GM12878 (cell line): Measurements from ENCODE around the gene ARMC10. TPM values are rescaled to one million over a fixed set of nuclear protein-coding genes. Genes with fewer than 3 reads are reported as not detected.

ENCODE experiments used
- ATAC-seq: fragments of 200-7000 bp; cut with Tn5 transposase; 3 replicates; pipeline ENCODE4 v1.9.1; 2020; ENCODE audit warnings: mild to moderate bottlenecking, moderate library complexity
- BruUV-seq: library from RNA; stranded (reverse); fragments of 400-500 nt; replicated peaks from 2 replicates; lab custom pipeline; 2021; lab: Mats Ljungman, UMichigan
- CTCF ChIA-PET: fragments of 300-600 bp; sonication (Branson Sonifier 250); formaldehyde crosslinking; extraction: SDS; loops from one replicate; lab custom pipeline; 2021; ENCODE audit warnings: inconsistent platforms; lab: Yijun Ruan, JAX
- POLR2A ChIA-PET: fragments of 350-600 bp; formaldehyde crosslinking; extraction: SDS; loops from one replicate; lab custom pipeline; 2021; ENCODE audit warnings: inconsistent platforms; lab: Charles Lee
- RAD21 ChIA-PET: fragments of 300-600 bp; sonication (Branson Sonifier 250); formaldehyde crosslinking; loops from one replicate; lab custom pipeline; 2023; ENCODE audit warnings: antibody characterized with exemption; ENCODE audit not compliant: unreplicated experiment; lab: Charles Lee
- SMC1A ChIA-PET: fragments of 300-600 bp; sonication (Branson Sonifier 250); formaldehyde crosslinking; loops from one replicate; lab custom pipeline; 2023; ENCODE audit not compliant: unreplicated experiment, uncharacterized antibody; lab: Charles Lee
- DNase-seq: peaks from one replicate; pipeline ENCODE4 v3.0.0-alpha.2; 2011; ENCODE audit warnings: low read depth, low spot score
- FAIRE-seq: peaks from 3 replicates; lab custom pipeline; 2011; peaks lifted over from hg19 to GRCh38; lab: Jason Lieb, UNC
- H2AFZ ChIP-seq: 2 replicates; pipeline ENCODE4 v1.6.0; 2011; ENCODE audit warnings: low read depth, low read length, control low read depth; ENCODE audit not compliant: control insufficient read depth
- H3K27ac ChIP-seq: 2 replicates; pipeline ENCODE4 v1.5.1; 2011; ENCODE audit warnings: control low read depth; ENCODE audit not compliant: control insufficient read depth, insufficient read depth
- H3K27me3 ChIP-seq, 2 experiments: replicated peaks in 1 of 2; 2 replicates each; pipeline versions ENCODE4 v1.6.0 to v1.6.1; 2011; ENCODE audit warnings: low read length in 1 of 2; ENCODE audit not compliant: control insufficient read depth in 2 of 2, insufficient read depth in 2 of 2
- H3K36me3 ChIP-seq, 2 experiments: 2 replicates each; pipeline ENCODE4 v1.5.1; 2011; ENCODE audit warnings: low read length in 1 of 2; ENCODE audit not compliant: control insufficient read depth in 2 of 2, insufficient read depth in 2 of 2
- H3K4me1 ChIP-seq: 2 replicates; pipeline ENCODE4 v1.6.1; 2011; ENCODE audit warnings: mild to moderate bottlenecking, low read length, moderate library complexity, mixed read lengths; ENCODE audit not compliant: control insufficient read depth, insufficient read depth
- H3K4me2 ChIP-seq: 2 replicates; pipeline ENCODE4 v1.6.0; 2011; ENCODE audit warnings: control low read depth; ENCODE audit not compliant: control insufficient read depth, insufficient read depth
- H3K4me3 ChIP-seq: fragments of 200-600 bp; sonication (generic); 2 replicates; pipeline ENCODE4 v1.5.1; 2016
- H3K79me2 ChIP-seq: 2 replicates; pipeline ENCODE4 v1.6.0; 2011; ENCODE audit warnings: low read length; ENCODE audit not compliant: control insufficient read depth, insufficient read depth
- H3K9ac ChIP-seq: 2 replicates; pipeline ENCODE4 v1.8.0; 2011; ENCODE audit warnings: low read length, control low read depth, mixed read lengths; ENCODE audit not compliant: control insufficient read depth, insufficient read depth
- H3K9me3 ChIP-seq: replicated peaks from 3 replicates; pipeline ENCODE4 v1.5.1; 2011; ENCODE audit warnings: mild to moderate bottlenecking, low read length; ENCODE audit not compliant: control insufficient read depth, insufficient read depth
- H4K20me1 ChIP-seq: 2 replicates; pipeline ENCODE4 v1.6.0; 2011; ENCODE audit not compliant: control insufficient read depth, insufficient read depth
- ASH2L ChIP-seq: fragments of 300-600, 200-600 bp; sonication (generic); IDR thresholded peaks from 2 replicates; pipeline ENCODE4 v1.6.1; 2017; ENCODE audit warnings: low read depth, mild to moderate bottlenecking, borderline replicate concordance
- ATF7 ChIP-seq: fragments of 450-650 bp; IDR thresholded peaks from 2 replicates; pipeline ENCODE4 v1.6.1; 2016; ENCODE audit warnings: low read depth, mild to moderate bottlenecking
- BMI1 ChIP-seq: fragments of 450-650 bp; IDR thresholded peaks from 2 replicates; pipeline ENCODE4 v1.6.1; 2016; ENCODE audit warnings: mild to moderate bottlenecking, moderate library complexity, borderline replicate concordance
- EP300 ChIP-seq, 2 experiments: fragments of 150-350 bp in 1 of 2; IDR thresholded peaks; 2 replicates each; pipeline ENCODE4 v1.6.1; 2011 to 2012; ENCODE audit warnings: low read depth in 2 of 2, low read length in 2 of 2, borderline replicate concordance in 1 of 2, improper control_type of control experiment in 1 of 2, inconsistent platforms in 1 of 2; ENCODE audit not compliant: control insufficient read depth in 1 of 2
- ESRRA ChIP-seq: IDR thresholded peaks from 2 replicates; pipeline ENCODE4 v1.6.1; 2012; ENCODE audit warnings: mild to moderate bottlenecking, low read length, improper control_type of control experiment
- FOXM1 ChIP-seq: IDR thresholded peaks from 2 replicates; pipeline ENCODE4 v1.6.1; 2012; ENCODE audit warnings: low read depth, mild to moderate bottlenecking, inconsistent platforms, low read length, moderate library complexity
- NR2F1 ChIP-seq: fragments of 450-650 bp; conservative IDR thresholded peaks from 2 replicates; pipeline ENCODE4 v1.6.1; 2017; ENCODE audit warnings: mild to moderate bottlenecking
- SIN3A ChIP-seq: IDR thresholded peaks from 2 replicates; pipeline ENCODE4 v1.6.1; 2012; ENCODE audit warnings: low read depth, low read length, improper control_type of control experiment
- YBX1 ChIP-seq: fragments of 450-650 bp; IDR thresholded peaks from 2 replicates; pipeline ENCODE4 v1.6.1; 2016; ENCODE audit warnings: antibody characterized with exemption
- ZNF274 ChIP-seq: IDR thresholded peaks from one replicate; pipeline ENCODE4 v1.8.0; 2011; ENCODE audit not compliant: insufficient read length, insufficient read depth
- WGBS: methylation state at CpG from one replicate; pipeline ENCODE4 v1.1.6; 2016; ENCODE audit warnings: low lambda C conversion rate; ENCODE audit not compliant: insufficient replicate concordance, insufficient coverage; ENCODE audit errors: missing lambda C conversion rate; 5-methylcytosine and 5-hydroxymethylcytosine counted together
- in situ Hi-C: fragments of 300-500 bp; cut with MboI; formaldehyde crosslinking; loops from 9 replicates; pipeline ENCODE4 v1.14.3; 2018; ENCODE audit warnings: mixed read lengths
- intact Hi-C: fragments of 100-400 bp; cut with micrococcal nuclease; formaldehyde crosslinking; loops from one replicate; pipeline ENCODE4 v1.14.2; 2022; ENCODE audit not compliant: unreplicated experiment
- polyA plus RNA-seq, 11 experiments: library from polyadenylated mRNA; depleted of rRNA in 4 of 11; unstranded in 6 of 11; stranded (reverse) in 5 of 11; fragments of >200 nt; fragmentation: Nextera tagmentation in 4 of 11; fragmentation: Illumina TruSeq in 1 of 11; extraction: Ambion mirVana in 4 of 11; extraction: Trizol in 1 of 11; gene quantifications; 1 replicate in 1 of 11; 2 replicates in 10 of 11; pipeline versions ENCODE4 v1.2.1 to v1.2.3, GENCODE V29; 2011 to 2016; ENCODE audit warnings: inconsistent platforms in 2 of 11, missing spikeins in 2 of 11, low read depth in 1 of 11
- total RNA-seq, 4 experiments: library from RNA; depleted of rRNA in 3 of 4; stranded (reverse); fragments of >200 nt in 3 of 4; fragmentation: Illumina TruSeq in 1 of 4; extraction: Trizol in 1 of 4; gene quantifications; 2 replicates each; pipeline versions ENCODE4 v1.2.1 to v1.2.3, GENCODE V29; 2013 to 2021
- TF ChIP-seq, protein P1 (sequence below): fragments of 450-650 bp; IDR thresholded peaks from 2 replicates; pipeline ENCODE4 v1.6.1; 2016; ENCODE audit warnings: mild to moderate bottlenecking, moderate library complexity, borderline replicate concordance

ARMC10 gene
- total and polyA plus RNA-seq, 10 of the 15 experiments (the other 5 are each of a cell fraction or from before 2014, with no cell fraction given): 7.0 to 38.2 (median 24.1) TPM

DNA sequence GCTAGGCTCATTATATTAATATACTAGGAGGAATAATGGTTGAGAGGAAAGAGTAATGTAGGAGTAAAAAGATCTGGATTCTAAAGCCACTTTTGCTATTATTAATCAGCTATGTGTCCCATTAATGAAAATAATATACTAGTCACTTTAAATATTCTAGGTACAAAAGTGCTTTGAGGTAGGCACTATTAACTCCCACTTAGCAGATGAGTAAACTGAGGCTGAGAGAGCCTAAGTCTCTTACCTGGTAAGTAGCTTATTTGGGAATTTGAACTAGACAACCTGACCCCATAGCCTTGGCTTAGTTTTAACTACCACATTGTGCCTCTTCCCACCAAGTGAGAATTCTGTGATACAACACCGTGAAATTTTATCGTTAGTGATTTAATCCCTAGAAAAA is 6.0 kb downstream of the ARMC10 start:
- H3K9me3 ChIP-seq: no peaks in the 10 kb centered on the region; the same call in 1 of the 3 replicates
- in situ Hi-C loops: no loop called here

More for the DNA sequence above, 6.0 kb downstream of the ARMC10 start:
- ChIA-PET POLR2A (no interaction called here), RAD21 (no interaction called here), SMC1A (interaction anchor here (0.8 kb wide), 1 partner anchor 9 kb away, joined by 6 read pairs; no protein-coding TSS in a partner anchor), CTCF (interaction anchor here (1.4 kb wide), 1 partner anchor 19 kb away, joined by 4 read pairs; no protein-coding TSS in a partner anchor)
- H4K20me1 ChIP-seq: no peaks in the 10 kb centered on the region
- peaks cover 20% of the 10 kb centered on the region for H3K79me2 ChIP-seq
- no peak overlapping the region for H3K4me3 ChIP-seq
- FAIRE-seq (no peak), DNase-seq (no peak), ATAC-seq (no peak)
- H3K36me3 ChIP-seq: peaks cover 0 to 16% of the 10 kb centered on the region in 2 experiments; a peak in 2 of 4 replicates
- no peaks in the 10 kb centered on the region for H3K27me3 ChIP-seq
- no TSS peak for BruUV-seq
- H3K4me1 ChIP-seq: no peaks in the 10 kb centered on the region; the same call in 1 of the 2 replicates
- intact Hi-C loops: no loop called here
- 100% methylated on average over 2 of the region's 2 CpGs for WGBS
- TF ChIP-seq BMI1: no peak
- no peak for TF ChIP-seq ZNF274
- no peak for TF ChIP-seq NR2F1
- TF ChIP-seq ESRRA: no peak
- no peak for TF ChIP-seq FOXM1
- no peak for TF ChIP-seq ASH2L
- TF ChIP-seq SIN3A: no peak
- TF ChIP-seq EP300 (IDR thresholded peaks at IDR 0.05; ENCODE audit: borderline replicate concordance in 1 of 2, control insufficient read depth in 1 of 2, low read depth in 2 of 2, low read length in 2 of 2): no peak
- TF ChIP-seq, protein P1, sequence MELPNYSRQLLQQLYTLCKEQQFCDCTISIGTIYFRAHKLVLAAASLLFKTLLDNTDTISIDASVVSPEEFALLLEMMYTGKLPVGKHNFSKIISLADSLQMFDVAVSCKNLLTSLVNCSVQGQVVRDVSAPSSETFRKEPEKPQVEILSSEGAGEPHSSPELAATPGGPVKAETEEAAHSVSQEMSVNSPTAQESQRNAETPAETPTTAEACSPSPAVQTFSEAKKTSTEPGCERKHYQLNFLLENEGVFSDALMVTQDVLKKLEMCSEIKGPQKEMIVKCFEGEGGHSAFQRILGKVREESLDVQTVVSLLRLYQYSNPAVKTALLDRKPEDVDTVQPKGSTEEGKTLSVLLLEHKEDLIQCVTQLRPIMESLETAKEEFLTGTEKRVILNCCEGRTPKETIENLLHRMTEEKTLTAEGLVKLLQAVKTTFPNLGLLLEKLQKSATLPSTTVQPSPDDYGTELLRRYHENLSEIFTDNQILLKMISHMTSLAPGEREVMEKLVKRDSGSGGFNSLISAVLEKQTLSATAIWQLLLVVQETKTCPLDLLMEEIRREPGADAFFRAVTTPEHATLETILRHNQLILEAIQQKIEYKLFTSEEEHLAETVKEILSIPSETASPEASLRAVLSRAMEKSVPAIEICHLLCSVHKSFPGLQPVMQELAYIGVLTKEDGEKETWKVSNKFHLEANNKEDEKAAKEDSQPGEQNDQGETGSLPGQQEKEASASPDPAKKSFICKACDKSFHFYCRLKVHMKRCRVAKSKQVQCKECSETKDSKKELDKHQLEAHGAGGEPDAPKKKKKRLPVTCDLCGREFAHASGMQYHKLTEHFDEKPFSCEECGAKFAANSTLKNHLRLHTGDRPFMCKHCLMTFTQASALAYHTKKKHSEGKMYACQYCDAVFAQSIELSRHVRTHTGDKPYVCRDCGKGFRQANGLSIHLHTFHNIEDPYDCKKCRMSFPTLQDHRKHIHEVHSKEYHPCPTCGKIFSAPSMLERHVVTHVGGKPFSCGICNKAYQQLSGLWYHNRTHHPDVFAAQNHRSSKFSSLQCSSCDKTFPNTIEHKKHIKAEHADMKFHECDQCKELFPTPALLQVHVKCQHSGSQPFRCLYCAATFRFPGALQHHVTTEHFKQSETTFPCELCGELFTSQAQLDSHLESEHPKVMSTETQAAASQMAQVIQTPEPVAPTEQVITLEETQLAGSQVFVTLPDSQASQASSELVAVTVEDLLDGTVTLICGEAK: no peak
- TF ChIP-seq YBX1: no peak
- TF ChIP-seq ATF7: no peak
- H3K9ac ChIP-seq: no peak overlapping the region
- no peak overlapping the region for H2AFZ ChIP-seq
- no peak overlapping the region for H3K27ac ChIP-seq
- H3K4me2 ChIP-seq: no peak overlapping the region
